Measurements from ENCODE around the gene RPL5.

The RPL5 gene

GRCh38 chr1:92838519-92838918, 6.7 kb downstream of the RPL5 start:
- no peak overlapping the region for H3K9ac ChIP-seq (ENCODE audit: low read length)
- TF ChIP-seq CTCF (IDR thresholded peaks at IDR 0.05; ENCODE audit: insufficient read depth, low read length, poor library complexity, severe bottlenecking) (no peak), EZH2phosphoT487 (conservative IDR thresholded peaks at IDR 0.05; ENCODE audit: low read length) (no peak)
- no peak overlapping the region for H2AFZ ChIP-seq (ENCODE audit: low read depth, low read length, severe bottlenecking)
- H3K36me3 ChIP-seq (ENCODE audit: low read length), result peaks cover 87% of the 10 kb centered on the region
- H3K4me3 ChIP-seq (ENCODE audit: insufficient read depth, low read length, poor library complexity, severe bottlenecking), result no peak overlapping the region
- no peaks in the 10 kb centered on the region for H3K9me3 ChIP-seq (ENCODE audit: insufficient read depth, low read length)
- peaks cover 66% of the 10 kb centered on the region for H3K79me2 ChIP-seq (ENCODE audit: insufficient read depth, low read length)
- peaks cover 74% of the 10 kb centered on the region for H4K20me1 ChIP-seq (ENCODE audit: low read depth, low read length)
- no peaks in the 10 kb centered on the region for H3K27me3 ChIP-seq (ENCODE audit: low read length)
- peaks cover 89% of the 10 kb centered on the region for H3F3A ChIP-seq (ENCODE audit: insufficient read depth)
- H3K9me2 ChIP-seq (replicated peaks; ENCODE audit: insufficient read depth, low read length), result no peaks in the 10 kb centered on the region
- H3K27ac ChIP-seq (ENCODE audit: low read depth, low read length), result no peak overlapping the region
- H3K4me2 ChIP-seq (ENCODE audit: low read depth, low read length, poor library complexity, severe bottlenecking), result no peak overlapping the region

GRCh38 chr1:92839442-92839841, 7.6 kb downstream of the RPL5 start:
- Histone ChIP-seq H3K36me3 (ENCODE audit: low read length) (peaks cover 86% of the 10 kb centered on the region), H3F3A (ENCODE audit: insufficient read depth) (peaks cover 90% of the 10 kb centered on the region), H3K9me3 (ENCODE audit: insufficient read depth, low read length) (no peaks in the 10 kb centered on the region), H3K27ac (ENCODE audit: low read depth, low read length) (no peak overlapping the region), H3K79me2 (ENCODE audit: insufficient read depth, low read length) (peaks cover 57% of the 10 kb centered on the region), H2AFZ (ENCODE audit: low read depth, low read length, severe bottlenecking) (no peak overlapping the region), H4K20me1 (ENCODE audit: low read depth, low read length) (peaks cover 66% of the 10 kb centered on the region), H3K27me3 (ENCODE audit: low read length) (no peaks in the 10 kb centered on the region), H3K4me3 (ENCODE audit: insufficient read depth, low read length, poor library complexity, severe bottlenecking) (no peak overlapping the region), H3K9me2 (replicated peaks; ENCODE audit: insufficient read depth, low read length) (no peaks in the 10 kb centered on the region), H3K4me2 (ENCODE audit: low read depth, low read length, poor library complexity, severe bottlenecking) (no peak overlapping the region), H3K9ac (ENCODE audit: low read length) (no peak overlapping the region)
- TF ChIP-seq EZH2phosphoT487 (conservative IDR thresholded peaks at IDR 0.05; ENCODE audit: low read length) (no peak), CTCF (IDR thresholded peaks at IDR 0.05; ENCODE audit: insufficient read depth, low read length, poor library complexity, severe bottlenecking) (no peak)

- Histone ChIP-seq H3F3A (ENCODE audit: insufficient read depth) (peaks cover 84% of the 10 kb centered on the region), H2AFZ (ENCODE audit: low read depth, low read length, severe bottlenecking) (no peak overlapping the region), H3K9me3 (ENCODE audit: insufficient read depth, low read length) (no peaks in the 10 kb centered on the region), H3K9me2 (replicated peaks; ENCODE audit: insufficient read depth, low read length) (no peaks in the 10 kb centered on the region), H4K20me1 (ENCODE audit: low read depth, low read length) (peaks cover 62% of the 10 kb centered on the region), H3K4me2 (ENCODE audit: low read depth, low read length, poor library complexity, severe bottlenecking) (no peak overlapping the region), H3K4me3 (ENCODE audit: insufficient read depth, low read length, poor library complexity, severe bottlenecking) (no peak overlapping the region), H3K9ac (ENCODE audit: low read length) (no peak overlapping the region), H3K27me3 (ENCODE audit: low read length) (no peaks in the 10 kb centered on the region), H3K36me3 (ENCODE audit: low read length) (peaks cover 78% of the 10 kb centered on the region), H3K27ac (ENCODE audit: low read depth, low read length) (no peak overlapping the region), H3K79me2 (ENCODE audit: insufficient read depth, low read length) (peaks cover 45% of the 10 kb centered on the region)
- TF ChIP-seq CTCF (IDR thresholded peaks at IDR 0.05; ENCODE audit: insufficient read depth, low read length, poor library complexity, severe bottlenecking) (no peak), EZH2phosphoT487 (conservative IDR thresholded peaks at IDR 0.05; ENCODE audit: low read length) (no peak)
Measured at GRCh38 chr1:92840600-92840999, 8.8 kb downstream of the RPL5 start.

Measured in SU-DHL-6 (cell line).